ENCODE results near the gene LRRC7.

LRRC7 gene

DNA sequence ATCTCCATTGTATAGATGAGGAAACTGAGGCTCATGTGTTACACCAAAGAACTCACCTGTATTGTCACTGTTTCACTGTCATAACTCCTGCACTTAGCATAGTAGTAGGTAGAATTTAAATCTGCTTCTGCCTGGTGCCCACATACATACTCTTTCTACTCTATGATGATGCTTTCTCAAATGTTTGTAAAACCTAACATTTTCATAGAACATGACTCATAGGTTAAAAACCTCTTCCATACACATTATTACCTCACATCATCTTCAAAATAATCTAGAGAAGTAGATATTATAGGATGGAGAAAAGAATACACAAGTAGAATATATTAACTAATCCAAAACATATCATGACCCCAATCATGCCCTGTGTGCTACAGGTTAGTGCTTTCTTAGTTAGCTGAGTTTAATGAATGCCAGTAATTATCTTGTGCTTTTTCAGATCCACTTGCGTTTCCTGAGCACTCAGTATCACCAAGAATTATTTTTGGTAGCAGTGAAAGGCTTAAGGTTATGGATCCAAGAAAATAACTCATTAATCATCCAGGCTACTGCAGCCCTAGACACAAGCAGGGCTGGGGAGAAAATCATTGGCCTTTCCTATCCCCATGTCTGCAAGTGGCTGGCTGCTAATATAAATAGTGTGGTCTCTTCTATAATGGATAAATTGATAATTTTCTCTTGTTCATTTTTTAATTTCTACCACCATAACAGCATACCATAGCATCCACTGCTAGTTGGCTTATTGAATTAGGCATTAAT lies 480.8 kb downstream of the LRRC7 start:
- TF ChIP-seq CTCF (IDR thresholded peaks at IDR 0.05; ENCODE audit: low read depth, low read length): no peak
- DNase-seq (ENCODE audit: extremely low read depth, low read depth): no peak

DNA sequence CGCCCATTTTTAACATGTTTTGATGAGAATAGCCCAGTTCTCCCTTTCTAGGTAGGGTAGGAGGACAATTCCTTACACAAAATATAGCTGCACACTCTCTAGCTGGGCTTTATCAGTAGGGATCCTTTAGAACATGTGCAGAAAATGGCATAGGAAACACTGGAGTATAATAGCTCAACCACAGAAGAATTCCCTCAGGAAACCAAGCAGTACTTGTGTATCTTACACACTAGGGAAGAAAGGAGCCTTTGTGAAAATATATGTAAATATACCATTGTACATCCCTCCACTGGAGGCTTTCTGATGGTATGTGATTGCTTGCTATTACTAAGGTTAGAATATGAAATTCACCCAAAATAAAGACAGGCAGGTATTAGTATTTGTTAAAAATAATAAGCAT lies 484.2 kb downstream of the LRRC7 start:
- DNase-seq (ENCODE audit: extremely low read depth, low read depth): no peak
- no peak for TF ChIP-seq CTCF (IDR thresholded peaks at IDR 0.05; ENCODE audit: low read depth, low read length)

DNA sequence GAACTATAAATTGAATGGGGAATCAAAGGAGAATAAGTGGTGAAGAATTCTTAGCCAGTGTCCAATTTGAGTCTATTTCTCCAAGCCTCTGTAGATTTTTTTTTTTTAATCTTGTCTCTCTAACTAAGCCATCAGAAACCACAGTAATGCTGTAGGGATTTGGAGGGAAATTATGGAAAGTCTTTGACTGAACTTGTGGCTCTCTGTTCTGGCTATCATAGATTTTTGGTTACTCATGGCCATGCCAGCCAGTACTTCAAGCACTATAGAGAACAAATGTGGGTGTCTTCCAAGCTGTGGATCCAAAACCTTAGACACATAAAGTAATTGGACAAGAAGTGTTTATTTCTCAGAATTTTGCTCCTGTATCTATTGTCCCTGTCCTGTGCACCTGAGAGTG lies 489.8 kb downstream of the LRRC7 start:
- no peak for TF ChIP-seq CTCF (IDR thresholded peaks at IDR 0.05; ENCODE audit: low read depth, low read length)

GRCh38 chr1:70061231-70061630 lies 493.5 kb downstream of the LRRC7 start:
- DNase-seq (ENCODE audit: extremely low read depth, low read depth): no peak
- no peak for TF ChIP-seq CTCF (IDR thresholded peaks at IDR 0.05; ENCODE audit: low read depth, low read length)

More for the DNA sequence above, 489.8 kb downstream of the LRRC7 start:
- no peak for DNase-seq (ENCODE audit: extremely low read depth, low read depth)

DNA sequence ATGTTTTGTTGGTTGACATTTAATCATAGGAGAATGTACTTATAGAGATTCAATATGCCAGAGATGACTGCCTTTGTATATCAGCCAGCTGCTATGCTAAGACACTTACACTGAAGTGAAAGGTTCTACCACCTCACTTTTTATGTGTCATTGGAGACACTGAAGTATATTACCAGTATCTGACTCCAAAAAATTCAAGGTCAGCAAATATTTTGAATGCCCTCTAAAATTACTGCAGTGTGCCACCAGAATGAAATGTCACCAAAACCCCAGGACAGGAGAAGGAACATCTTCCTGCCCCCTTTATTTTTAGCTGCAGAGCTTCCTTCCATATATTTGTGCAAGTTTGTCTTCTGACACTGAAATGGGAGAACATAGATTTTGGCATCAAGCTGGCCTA lies 496.1 kb downstream of the LRRC7 start:
- no peak for TF ChIP-seq CTCF (IDR thresholded peaks at IDR 0.05; ENCODE audit: low read depth, low read length)
- DNase-seq (ENCODE audit: extremely low read depth, low read depth): no peak

DNA sequence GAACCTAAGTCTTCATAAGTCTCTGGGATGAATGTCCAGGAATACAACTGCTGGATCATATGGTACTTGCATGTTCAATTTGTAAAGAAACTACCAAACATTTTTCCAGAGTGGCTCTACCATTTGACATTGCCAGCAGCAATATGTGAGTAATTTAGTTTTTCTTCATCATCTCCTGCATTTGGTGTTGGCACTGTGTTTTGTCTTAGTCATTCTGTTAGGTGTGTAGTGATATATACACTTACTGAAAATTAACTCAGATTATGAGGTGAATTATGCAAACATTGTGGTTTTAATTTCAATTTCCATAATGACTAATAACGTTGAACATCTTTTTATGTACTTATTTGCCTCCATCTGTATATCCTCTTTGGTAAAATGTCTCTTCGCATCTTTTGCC lies 499.0 kb downstream of the LRRC7 start:
- no peak for TF ChIP-seq CTCF (IDR thresholded peaks at IDR 0.05; ENCODE audit: low read depth, low read length)
- DNase-seq (ENCODE audit: extremely low read depth, low read depth): no peak

DNA sequence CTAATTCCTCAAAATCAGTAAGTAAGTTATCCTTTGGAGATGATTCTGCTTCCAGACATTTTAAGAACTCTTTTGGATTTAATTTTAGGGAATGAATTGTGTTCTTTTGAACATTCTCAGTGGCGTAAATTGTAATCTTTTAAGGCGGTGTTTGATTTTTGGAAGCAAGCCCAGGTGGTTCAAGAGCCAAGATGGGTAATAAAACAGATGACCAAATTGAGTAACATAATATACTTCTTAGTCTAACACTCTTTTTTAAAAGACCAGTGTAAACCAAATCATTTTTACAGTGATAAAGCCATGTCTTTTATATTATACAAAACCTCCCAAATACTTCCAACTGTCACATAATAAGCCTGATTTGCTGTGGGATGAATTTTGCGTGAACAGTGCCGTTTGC lies 503.9 kb downstream of the LRRC7 start:
- DNase-seq (ENCODE audit: extremely low read depth, low read depth): peak; percentile 45
- TF ChIP-seq CTCF (IDR thresholded peaks at IDR 0.05; ENCODE audit: low read depth, low read length): no peak

Data from AG09319 (cell line).